22Rv1 (cell line): Measurements from ENCODE around the gene KRT9.

Experiments
- H3K27ac ChIP-seq: fragments of 450-650 bp; 2 replicates; pipeline ENCODE4 v1.5.1; 2017
- CTCF ChIP-seq: fragments of 450-650 bp; IDR thresholded peaks from 2 replicates; pipeline ENCODE4 v1.5.1; 2017; ENCODE audit warnings: mild to moderate bottlenecking
- ZFX ChIP-seq: fragments of 450-650 bp; IDR thresholded peaks from 2 replicates; pipeline ENCODE4 v1.6.1; 2017; ENCODE audit warnings: antibody characterized with exemption, borderline replicate concordance

KRT9 gene

GRCh38 chr17:41520821-41521521 lies 50.9 kb downstream of the KRT9 start:
- H3K27ac ChIP-seq = peak overlapping the region; percentile 87
- TF ChIP-seq CTCF = no peak
- no peak for TF ChIP-seq ZFX

GRCh38 chr17:41519501-41520224 lies 52.2 kb downstream of the KRT9 start:
- TF ChIP-seq CTCF (no peak), ZFX (no peak)
- peak overlapping the region; percentile 87 for H3K27ac ChIP-seq

- peak within 1 kb of the TSS; percentile 87 for H3K27ac ChIP-seq
- no peak for TF ChIP-seq CTCF
- TF ChIP-seq ZFX = no peak
These were observed 52.9 kb downstream of the KRT9 start, which contains the start of gene KRT15 for GRCh38 chr17:41518789-41519449. Gene KRT15 (minus strand): TSS chr17:41518890. CDS start chr17:41518827, 63 bp downstream.

GRCh38 chr17:41518031-41518430 lies 53.8 kb downstream of the KRT9 start:
- TF ChIP-seq ZFX (no peak), CTCF (no peak)
- H3K27ac ChIP-seq = no peak overlapping the region

- TF ChIP-seq CTCF (no peak), ZFX (no peak)
- H3K27ac ChIP-seq = no peak overlapping the region
These were observed 55.0 kb downstream of the KRT9 start for GRCh38 chr17:41516830-41517283.

- TF ChIP-seq CTCF (no peak), ZFX (no peak)
- H3K27ac ChIP-seq = no peak overlapping the region
These were observed 55.6 kb downstream of the KRT9 start for GRCh38 chr17:41516147-41516829.
